B cell (primary cell): ENCODE results near the gene CAMTA2. TPM values are rescaled to one million over a fixed set of nuclear protein-coding genes. Genes with fewer than 3 reads are reported as not detected.

Experiments used
- ATAC-seq: fragments of 200-7000 bp; cut with Tn5 transposase; one replicate; pipeline ENCODE4 v1.10.0; 2021; ENCODE audit warnings: low read depth, mild to moderate bottlenecking, moderate number of reproducible peaks, moderate library complexity
- CTCF ChIA-PET: fragments of 350-600 bp; sonication (Branson Sonifier 250); formaldehyde crosslinking; loops from one replicate; lab custom pipeline; 2021; ENCODE audit warnings: antibody characterized with exemption, inconsistent platforms; lab: Charles Lee
- POLR2A ChIA-PET: fragments of 350-600 bp; sonication (Branson Sonifier 250); formaldehyde crosslinking; loops from one replicate; lab custom pipeline; 2021; ENCODE audit warnings: antibody characterized with exemption; lab: Charles Lee
- DNase-seq: peaks from one replicate; pipeline ENCODE4 v3.0.0; 2013
- H2AFZ ChIP-seq: 2 replicates; pipeline ENCODE4 v1.6.1; 2012; ENCODE audit warnings: mild to moderate bottlenecking, low read depth, low read length; ENCODE audit not compliant: insufficient read depth, poor library complexity, severe bottlenecking
- H3K27ac ChIP-seq, 2 donors: 1 replicate in 1 of 2; 2 replicates in 1 of 2; pipeline ENCODE4 v1.5.1; 2012 to 2013; ENCODE audit warnings: low read length in 2 of 2, mild to moderate bottlenecking in 2 of 2, moderate library complexity in 1 of 2
- H3K27me3 ChIP-seq, 4 experiments: fragments of 200-600 bp in 1 of 4; sonication (generic) in 1 of 4; replicated peaks in 1 of 4; 1 replicate in 2 of 4; 2 replicates in 2 of 4; pipeline versions ENCODE4 v1.6.1 to v1.7.0; 2013 to 2016; ENCODE audit warnings: low read length in 3 of 4, mild to moderate bottlenecking in 2 of 4, mixed read lengths in 1 of 4, moderate library complexity in 1 of 4; ENCODE audit not compliant: insufficient read depth in 4 of 4, control insufficient read depth in 3 of 4; ENCODE audit errors: control extremely low read depth in 1 of 4
- H3K36me3 ChIP-seq, 2 experiments: replicated peaks in 1 of 2; 1 replicate in 1 of 2; 2 replicates in 1 of 2; pipeline versions ENCODE4 v1.6.1 to v1.7.1; 2013; ENCODE audit warnings: low read length in 1 of 2; ENCODE audit not compliant: insufficient read depth in 2 of 2, control insufficient read depth in 1 of 2; ENCODE audit errors: control extremely low read depth in 1 of 2, extremely low read depth in 1 of 2
- H3K4me1 ChIP-seq, 2 donors: fragments of 200-600 bp in 1 of 2; sonication (generic) in 1 of 2; 1 replicate in 1 of 2; 2 replicates in 1 of 2; pipeline versions ENCODE4 v1.5.1 to v1.6.1; 2013 to 2017; ENCODE audit warnings: low read length in 2 of 2; ENCODE audit not compliant: control insufficient read depth in 2 of 2, insufficient read depth in 2 of 2
- H3K4me2 ChIP-seq: replicated peaks from 2 replicates; pipeline ENCODE3; 2012; ENCODE audit warnings: mild to moderate bottlenecking, low read depth, low read length; ENCODE audit not compliant: poor library complexity, severe bottlenecking
- H3K4me3 ChIP-seq, 5 experiments: fragments of 200-600 bp in 1 of 5; sonication (generic) in 1 of 5; 1 replicate in 3 of 5; 2 replicates in 2 of 5; pipeline versions ENCODE4 v1.5.1 to v1.7.0; 2011 to 2016; ENCODE audit warnings: low read length in 4 of 5, mild to moderate bottlenecking in 4 of 5, low read depth in 2 of 5, control low read depth in 1 of 5, moderate library complexity in 1 of 5; ENCODE audit not compliant: insufficient read depth in 1 of 5; ENCODE audit errors: control extremely low read depth in 1 of 5, extremely low read depth in 1 of 5
- H3K79me2 ChIP-seq: fragments of 200-600 bp; sonication (generic); one replicate; pipeline ENCODE4 v1.6.0; 2016; ENCODE audit warnings: low read length; ENCODE audit not compliant: control insufficient read depth, insufficient read depth
- H3K9ac ChIP-seq: fragments of 200-600 bp; sonication (generic); 2 replicates; pipeline ENCODE4 v1.6.1; 2017; ENCODE audit warnings: mild to moderate bottlenecking, low read length, moderate library complexity
- H3K9me3 ChIP-seq, 3 donors: one replicate each; pipeline versions ENCODE4 v1.6.1 to v1.7.1; 2013; ENCODE audit warnings: low read length in 2 of 3; ENCODE audit not compliant: control insufficient read depth in 2 of 3, insufficient read depth in 1 of 3; ENCODE audit errors: control extremely low read depth in 1 of 3
- H4K20me1 ChIP-seq: 2 replicates; pipeline ENCODE4 v1.6.0; 2012; ENCODE audit warnings: mild to moderate bottlenecking, low read length; ENCODE audit not compliant: insufficient read depth, control insufficient read depth, poor library complexity, severe bottlenecking
- H3K27ac Mint-ChIP-seq: one replicate; pipeline ENCODE4 v1.8.0; 2021; ENCODE audit warnings: mixed read lengths
- H3K27me3 Mint-ChIP-seq: one replicate; pipeline ENCODE4 v1.8.0; 2021; ENCODE audit warnings: mixed read lengths
- H3K4me1 Mint-ChIP-seq: one replicate; pipeline ENCODE4 v1.8.0; 2021; ENCODE audit warnings: mixed read lengths
- H3K4me3 Mint-ChIP-seq: one replicate; pipeline ENCODE4 v1.8.0; 2021; ENCODE audit warnings: mixed read lengths
- H3K9me3 Mint-ChIP-seq: one replicate; pipeline ENCODE4 v1.8.0; 2022; ENCODE audit warnings: mixed read lengths; ENCODE audit not compliant: insufficient read depth
- EZH2 ChIP-seq: IDR thresholded peaks from 2 replicates; pipeline ENCODE4 v1.6.1; 2012; ENCODE audit warnings: borderline replicate concordance, low read depth, mild to moderate bottlenecking, moderate library complexity, low read length; ENCODE audit not compliant: insufficient read depth, poor library complexity, severe bottlenecking
- WGBS: methylation state at CpG from one replicate; pipeline ENCODE4 v1.1.5; 2013; ENCODE audit warnings: missing lambda C conversion rate; ENCODE audit not compliant: insufficient coverage; 5-methylcytosine and 5-hydroxymethylcytosine counted together
- intact Hi-C: fragments of 100-400 bp; cut with micrococcal nuclease; formaldehyde crosslinking; loops from one replicate; pipeline ENCODE4 v1.10.0; 2022
- polyA plus RNA-seq: library from polyadenylated mRNA; depleted of rRNA; stranded (reverse); fragments of >200 nt; gene quantifications from 2 replicates; pipeline ENCODE4 v1.2.3, GENCODE V29; 2012
- total RNA-seq, 2 donors: library from RNA; stranded (reverse); fragments of 120-200 nt in 1 of 2; gene quantifications; 1 replicate in 1 of 2; 2 replicates in 1 of 2; pipeline versions ENCODE4 v1.2.3 to v1.2.4, GENCODE V29; 2013 to 2022
- TF ChIP-seq, protein P1 (sequence below): fragments of 200-600 bp; IDR thresholded peaks from one replicate; pipeline ENCODE4 v1.8.0; 2022; ENCODE audit warnings: antibody characterized with exemption, mild to moderate bottlenecking

The CAMTA2 gene
- total and polyA plus RNA-seq, 2 donors (not counting 1 experiment from before 2014, with no cell fraction given): 48.3 to 57.9 TPM

DNA sequence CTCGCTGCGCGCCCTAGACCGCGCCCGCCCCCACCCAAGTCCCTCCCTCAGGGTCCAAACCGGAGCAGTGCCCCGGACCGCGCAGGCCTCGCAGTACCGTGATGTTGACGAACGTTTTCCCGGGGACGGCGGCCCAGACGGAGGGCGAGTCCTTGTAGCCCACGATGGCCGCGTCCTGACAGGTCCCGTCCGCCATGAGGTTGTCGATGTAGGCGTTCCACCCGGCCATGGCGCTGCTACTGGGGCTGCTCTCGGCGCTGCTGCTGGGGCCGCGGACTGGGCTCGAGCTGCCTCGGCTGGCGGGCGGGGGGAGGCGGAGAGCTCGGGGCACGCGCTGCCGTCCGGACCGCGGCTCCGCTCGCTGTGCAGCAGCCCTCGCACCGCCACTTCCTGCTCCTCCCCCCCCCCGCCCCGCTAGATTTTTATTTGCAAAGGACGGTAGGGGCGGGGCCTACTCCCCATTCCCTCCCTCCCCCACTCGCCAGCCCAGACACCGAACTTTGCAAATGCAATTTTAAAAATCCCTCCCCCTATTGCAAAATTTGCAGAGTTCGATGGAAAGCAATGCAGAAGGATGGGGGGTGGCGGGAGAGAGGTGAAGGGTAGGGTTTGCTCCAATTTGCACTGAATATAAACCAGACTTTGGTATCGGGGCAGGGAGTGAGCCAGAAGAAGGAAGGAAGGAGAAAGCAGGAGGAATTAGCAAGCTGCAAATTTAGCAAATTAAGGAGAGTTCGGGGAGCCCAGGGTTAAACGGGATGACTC, 39.1 kb downstream of the CAMTA2 start, which contains the start of gene PFN1:
PFN1 (minus strand) TSS at position 365 of the 765 bp plus-strand sequence; CDS start at position 229, 136 bp downstream.
- ATAC-seq (peak; percentile 61), DNase-seq (peak; percentile 94)
- ChIA-PET CTCF (interaction anchor here (1.1 to 3.0 kb wide), 5 partner anchors 8 to 49 kb away, joined by 3 to 16 read pairs (median 4); partner anchors contain the start of genes INCA1, KIF1C, RNF167 and SLC25A11), POLR2A (interaction anchor here (0.5 to 4.9 kb wide), 13 partner anchors 9 to 1945 kb away, joined by 3 to 81 read pairs (median 4); partner anchors contain the start of genes INCA1, KIF1C, RNF167 and SLC25A11)
- H3K79me2 ChIP-seq: peaks cover 49% of the 10 kb centered on the region
- intact Hi-C loops: loop anchor here (1.0 to 10.0 kb wide), 8 partner anchors 8 to 986 kb away; partner anchors contain the start of genes ARRB2, ATP2A3, INCA1 and KIF1C
- peaks cover 43 to 50% of the 10 kb centered on the region in 2 donors for H3K4me1 ChIP-seq
- H3K9me3 Mint-ChIP-seq: no peaks in the 10 kb centered on the region
- peak within 1 kb of the TSS; percentile 97 for H3K9ac ChIP-seq
- H3K27ac Mint-ChIP-seq: peak within 1 kb of the TSS; percentile 99
- no peaks in the 10 kb centered on the region for H3K27me3 ChIP-seq
- H3K9me3 ChIP-seq: no peaks in the 10 kb centered on the region
- WGBS: under 1% methylated on average over 51 of the region's 59 CpGs
- peak within 1 kb of the TSS; percentile 98 for H3K4me3 Mint-ChIP-seq
- peaks cover 0 to 30% of the 10 kb centered on the region in 2 experiments for H3K36me3 ChIP-seq
- H3K27ac ChIP-seq: peak within 1 kb of the TSS; percentile 93 to 94
- peaks cover 43% of the 10 kb centered on the region for H4K20me1 ChIP-seq
- H3K4me2 ChIP-seq: peak within 1 kb of the TSS; percentile 98
- H2AFZ ChIP-seq: peak within 1 kb of the TSS; percentile 97
- peaks cover 51% of the 10 kb centered on the region for H3K4me1 Mint-ChIP-seq
- TF ChIP-seq, protein P1, sequence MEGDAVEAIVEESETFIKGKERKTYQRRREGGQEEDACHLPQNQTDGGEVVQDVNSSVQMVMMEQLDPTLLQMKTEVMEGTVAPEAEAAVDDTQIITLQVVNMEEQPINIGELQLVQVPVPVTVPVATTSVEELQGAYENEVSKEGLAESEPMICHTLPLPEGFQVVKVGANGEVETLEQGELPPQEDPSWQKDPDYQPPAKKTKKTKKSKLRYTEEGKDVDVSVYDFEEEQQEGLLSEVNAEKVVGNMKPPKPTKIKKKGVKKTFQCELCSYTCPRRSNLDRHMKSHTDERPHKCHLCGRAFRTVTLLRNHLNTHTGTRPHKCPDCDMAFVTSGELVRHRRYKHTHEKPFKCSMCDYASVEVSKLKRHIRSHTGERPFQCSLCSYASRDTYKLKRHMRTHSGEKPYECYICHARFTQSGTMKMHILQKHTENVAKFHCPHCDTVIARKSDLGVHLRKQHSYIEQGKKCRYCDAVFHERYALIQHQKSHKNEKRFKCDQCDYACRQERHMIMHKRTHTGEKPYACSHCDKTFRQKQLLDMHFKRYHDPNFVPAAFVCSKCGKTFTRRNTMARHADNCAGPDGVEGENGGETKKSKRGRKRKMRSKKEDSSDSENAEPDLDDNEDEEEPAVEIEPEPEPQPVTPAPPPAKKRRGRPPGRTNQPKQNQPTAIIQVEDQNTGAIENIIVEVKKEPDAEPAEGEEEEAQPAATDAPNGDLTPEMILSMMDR: no peak
- no peak for TF ChIP-seq EZH2
- no peaks in the 10 kb centered on the region for H3K27me3 Mint-ChIP-seq
- H3K4me3 ChIP-seq: peak within 1 kb of the TSS; percentile 75 to 99 (median 99)
